HepG2 (cell line): ENCODE measurements around the gene DEDD2. TPM values are rescaled to one million over a fixed set of nuclear protein-coding genes. Genes with fewer than 3 reads are reported as not detected.

Source experiments
- ATAC-seq: fragments of 200-7000 bp; cut with Tn5 transposase; 3 replicates; pipeline ENCODE4 v1.9.1; 2020; ENCODE audit warnings: mild to moderate bottlenecking, moderate library complexity
- BruUV-seq: library from RNA; stranded (reverse); fragments of 400-500 nt; replicated peaks from 2 replicates; lab custom pipeline; 2021; lab: Mats Ljungman, UMichigan
- CTCF ChIA-PET: fragments of 300-600 bp; formaldehyde crosslinking; extraction: SDS; loops from one replicate; lab custom pipeline; 2021; ENCODE audit warnings: low total read pairs, inconsistent platforms, low intra/inter-chr PET ratio; lab: Yijun Ruan, JAX
- POLR2A ChIA-PET: fragments of 350-600 bp; sonication (Branson Sonifier 250); formaldehyde crosslinking; loops from one replicate; lab custom pipeline; 2020; ENCODE audit warnings: antibody characterized with exemption, inconsistent platforms; lab: Yijun Ruan, JAX
- DNase-seq: peaks from one replicate; pipeline ENCODE4 v3.0.0-alpha.2; 2015; ENCODE audit warnings: low spot score
- FAIRE-seq: peaks from 3 replicates; lab custom pipeline; 2011; peaks lifted over from hg19 to GRCh38; lab: Jason Lieb, UNC
- H2AFZ ChIP-seq: one replicate; pipeline ENCODE4 v1.6.1; 2011; ENCODE audit warnings: low read length, inconsistent platforms
- H3K27ac ChIP-seq: fragments of 300-600 bp; 3 replicates; pipeline ENCODE4 v1.8.0; 2011; ENCODE audit warnings: mixed run types, mild to moderate bottlenecking, mixed read lengths, low read length, inconsistent platforms; ENCODE audit not compliant: insufficient read depth; ENCODE audit errors: extremely low read length
- H3K27me3 ChIP-seq, 2 experiments: fragments of 200-600 bp in 1 of 2; 2 replicates in 1 of 2; 3 replicates in 1 of 2; pipeline versions ENCODE4 v1.6.0 to v1.8.0; 2011; ENCODE audit warnings: low read length in 2 of 2, mild to moderate bottlenecking in 2 of 2, moderate library complexity in 2 of 2, inconsistent platforms in 1 of 2; ENCODE audit not compliant: insufficient read depth in 2 of 2, control insufficient read depth in 1 of 2
- H3K36me3 ChIP-seq, 2 experiments: fragments of 200-600 bp in 1 of 2; replicated peaks in 1 of 2; 2 replicates in 1 of 2; 3 replicates in 1 of 2; pipeline versions ENCODE4 v1.5.1 to v1.8.0; 2011; ENCODE audit warnings: low read length in 2 of 2, inconsistent platforms in 1 of 2; ENCODE audit not compliant: insufficient read depth in 2 of 2, control insufficient read depth in 1 of 2
- H3K4me1 ChIP-seq: 2 replicates; pipeline ENCODE4 v1.5.1; 2012; ENCODE audit warnings: low read length, inconsistent platforms; ENCODE audit not compliant: insufficient read depth
- H3K4me2 ChIP-seq: 2 replicates; pipeline ENCODE4 v1.6.0; 2011; ENCODE audit warnings: low read depth, low read length, inconsistent platforms
- H3K4me3 ChIP-seq, 3 experiments: fragments of 200-600 bp in 1 of 3; sonication (generic), shearing (Covaris generic) in 1 of 3; replicated peaks in 1 of 3; 2 replicates each; pipeline ENCODE4 v1.5.1; 2011 to 2016; ENCODE audit warnings: low read length in 3 of 3, inconsistent platforms in 2 of 3, low read depth in 2 of 3, mild to moderate bottlenecking in 2 of 3, control low read depth in 1 of 3, mixed read lengths in 1 of 3; ENCODE audit not compliant: insufficient read depth in 1 of 3
- H3K79me2 ChIP-seq: one replicate; pipeline ENCODE4 v1.6.1; 2011; ENCODE audit warnings: low read length, inconsistent platforms; ENCODE audit not compliant: insufficient read depth
- H3K9ac ChIP-seq: 2 replicates; pipeline ENCODE4 v1.6.0; 2011; ENCODE audit warnings: mild to moderate bottlenecking, low read depth, low read length, inconsistent platforms; ENCODE audit not compliant: insufficient read depth
- H3K9me3 ChIP-seq: 2 replicates; pipeline ENCODE4 v1.5.1; 2012; ENCODE audit warnings: mild to moderate bottlenecking, low read length
- H4K20me1 ChIP-seq: 2 replicates; pipeline ENCODE4 v1.6.0; 2011; ENCODE audit warnings: inconsistent platforms, mild to moderate bottlenecking, low read length, moderate library complexity; ENCODE audit not compliant: insufficient read depth
- ELF3 ChIP-seq: IDR thresholded peaks from 2 replicates; pipeline ENCODE4 v1.6.1; 2016; ENCODE audit warnings: missing genetic modification reagents, missing compliant biosample characterization
- NFRKB ChIP-seq: fragments of 450-650 bp; IDR thresholded peaks from 2 replicates; pipeline ENCODE4 v1.6.1; 2017
- ZNF749 ChIP-seq: sonication (generic); formaldehyde crosslinking; IDR thresholded peaks from 2 replicates; pipeline ENCODE4 v1.8.0; 2022; ENCODE audit warnings: mild to moderate bottlenecking, missing genetic modification reagents, moderate library complexity, borderline replicate concordance
- WGBS: methylation state at CpG from one replicate; pipeline ENCODE4 v1.1.6; 2017; ENCODE audit warnings: low lambda C conversion rate; 5-methylcytosine and 5-hydroxymethylcytosine counted together
- in situ Hi-C: cut with HindIII; loops from 2 replicates; pipeline ENCODE4 v1.10.0; 2017; ENCODE audit warnings: low pct_unique_long_range_greater_than_20kb; ENCODE audit not compliant: extremely low pct_ligation_motif_present
- intact Hi-C: fragments of 100-400 bp; cut with micrococcal nuclease; formaldehyde crosslinking; loops from one replicate; pipeline ENCODE4 v1.10.0; 2022; ENCODE audit not compliant: unreplicated experiment
- polyA plus RNA-seq, 8 experiments: library from polyadenylated mRNA; depleted of rRNA in 3 of 8; stranded (reverse) in 7 of 8; unstranded in 1 of 8; fragments of >200 nt; fragmentation: Illumina TruSeq in 4 of 8; extraction: Trizol in 4 of 8; gene quantifications; 2 replicates each; pipeline versions ENCODE4 v1.2.1 to v1.2.3, GENCODE V29; 2011 to 2016; ENCODE audit warnings: low read depth in 4 of 8, missing spikeins in 1 of 8, mixed read lengths in 1 of 8; ENCODE audit not compliant: insufficient read depth in 1 of 8
- total RNA-seq, 5 experiments: library from RNA; depleted of rRNA; stranded (reverse); fragments of >200 nt; fragmentation: Illumina TruSeq; extraction: Trizol; gene quantifications; 2 replicates each; pipeline ENCODE4 v1.2.3, GENCODE V29; 2016; ENCODE audit warnings: low read depth in 1 of 5
- TF ChIP-seq, protein P1 (sequence below): sonication (generic); formaldehyde crosslinking; IDR thresholded peaks from 2 replicates; pipeline ENCODE4 v1.4.0; 2020; ENCODE audit warnings: mild to moderate bottlenecking, missing genetic modification reagents
- TF ChIP-seq, protein P2 (sequence below), 2 experiments: sonication (generic) in 1 of 2; formaldehyde crosslinking in 1 of 2; IDR thresholded peaks; 2 replicates each; pipeline versions ENCODE4 v1.4.0 to v1.6.1; 2016 to 2020; ENCODE audit warnings: borderline replicate concordance in 1 of 2, low read depth in 1 of 2, mild to moderate bottlenecking in 1 of 2, missing genetic modification reagents in 1 of 2
- TF ChIP-seq, protein P3 (sequence below): sonication (generic); formaldehyde crosslinking; IDR thresholded peaks from 2 replicates; pipeline ENCODE4 v1.4.0; 2020; ENCODE audit warnings: missing genetic modification reagents

DEDD2 gene
- total and polyA plus RNA-seq, 2 of the 13 experiments (the other 11 are each of a cell fraction or from before 2014, with no cell fraction given) = 19.2 to 24.7 TPM

DNA sequence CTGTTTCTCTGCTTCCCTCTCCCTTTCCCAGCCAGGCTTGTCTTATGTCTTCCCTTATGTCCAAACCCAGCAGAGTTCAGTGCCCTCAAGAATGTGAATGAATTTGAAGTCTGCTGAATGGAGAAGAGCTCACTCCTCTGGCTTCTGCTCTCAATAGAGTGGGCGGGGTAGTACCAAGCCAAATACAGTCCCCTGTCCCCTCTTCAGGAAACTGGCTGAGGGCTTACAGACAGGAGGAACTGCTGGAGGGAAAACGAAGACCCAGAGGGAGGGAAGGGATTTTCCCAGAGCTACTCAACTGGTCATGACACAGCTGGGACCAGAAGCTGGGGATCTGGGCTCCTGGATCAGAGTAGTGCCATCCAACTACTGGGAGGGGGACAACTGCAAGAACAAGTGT, 52.3 kb downstream of the DEDD2 start:
- H3K4me2 ChIP-seq = no peak overlapping the region
- H3K27me3 ChIP-seq = peaks cover 7 to 49% of the 10 kb centered on the region in 2 experiments; a peak in 3 of 5 replicates
- POLR2A ChIA-PET = no interaction called here
- H4K20me1 ChIP-seq = no peaks in the 10 kb centered on the region
- CTCF ChIA-PET = no interaction called here
- H3K4me3 ChIP-seq = no peak overlapping the region
- 0% methylated on average over 2 of the region's 2 CpGs for WGBS
- TF ChIP-seq ELF3 (no peak), NFRKB (no peak), ZNF749 (no peak)
- TF ChIP-seq, protein P1, sequence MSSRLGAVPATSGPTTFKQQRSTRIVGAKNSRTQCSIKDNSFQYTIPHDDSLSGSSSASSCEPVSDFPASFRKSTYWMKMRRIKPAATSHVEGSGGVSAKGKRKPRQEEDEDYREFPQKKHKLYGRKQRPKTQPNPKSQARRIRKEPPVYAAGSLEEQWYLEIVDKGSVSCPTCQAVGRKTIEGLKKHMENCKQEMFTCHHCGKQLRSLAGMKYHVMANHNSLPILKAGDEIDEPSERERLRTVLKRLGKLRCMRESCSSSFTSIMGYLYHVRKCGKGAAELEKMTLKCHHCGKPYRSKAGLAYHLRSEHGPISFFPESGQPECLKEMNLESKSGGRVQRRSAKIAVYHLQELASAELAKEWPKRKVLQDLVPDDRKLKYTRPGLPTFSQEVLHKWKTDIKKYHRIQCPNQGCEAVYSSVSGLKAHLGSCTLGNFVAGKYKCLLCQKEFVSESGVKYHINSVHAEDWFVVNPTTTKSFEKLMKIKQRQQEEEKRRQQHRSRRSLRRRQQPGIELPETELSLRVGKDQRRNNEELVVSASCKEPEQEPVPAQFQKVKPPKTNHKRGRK (CRISPR knock-in tag) = no peak
- TF ChIP-seq, protein P2, sequence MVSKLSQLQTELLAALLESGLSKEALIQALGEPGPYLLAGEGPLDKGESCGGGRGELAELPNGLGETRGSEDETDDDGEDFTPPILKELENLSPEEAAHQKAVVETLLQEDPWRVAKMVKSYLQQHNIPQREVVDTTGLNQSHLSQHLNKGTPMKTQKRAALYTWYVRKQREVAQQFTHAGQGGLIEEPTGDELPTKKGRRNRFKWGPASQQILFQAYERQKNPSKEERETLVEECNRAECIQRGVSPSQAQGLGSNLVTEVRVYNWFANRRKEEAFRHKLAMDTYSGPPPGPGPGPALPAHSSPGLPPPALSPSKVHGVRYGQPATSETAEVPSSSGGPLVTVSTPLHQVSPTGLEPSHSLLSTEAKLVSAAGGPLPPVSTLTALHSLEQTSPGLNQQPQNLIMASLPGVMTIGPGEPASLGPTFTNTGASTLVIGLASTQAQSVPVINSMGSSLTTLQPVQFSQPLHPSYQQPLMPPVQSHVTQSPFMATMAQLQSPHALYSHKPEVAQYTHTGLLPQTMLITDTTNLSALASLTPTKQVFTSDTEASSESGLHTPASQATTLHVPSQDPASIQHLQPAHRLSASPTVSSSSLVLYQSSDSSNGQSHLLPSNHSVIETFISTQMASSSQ (IDR thresholded peaks at IDR 0.05; ENCODE audit: low read depth) = no peak
- TF ChIP-seq, protein P2 (CRISPR knock-in tag; IDR thresholded peaks at IDR 0.05; ENCODE audit: borderline replicate concordance) = no peak
- TF ChIP-seq, protein P3, sequence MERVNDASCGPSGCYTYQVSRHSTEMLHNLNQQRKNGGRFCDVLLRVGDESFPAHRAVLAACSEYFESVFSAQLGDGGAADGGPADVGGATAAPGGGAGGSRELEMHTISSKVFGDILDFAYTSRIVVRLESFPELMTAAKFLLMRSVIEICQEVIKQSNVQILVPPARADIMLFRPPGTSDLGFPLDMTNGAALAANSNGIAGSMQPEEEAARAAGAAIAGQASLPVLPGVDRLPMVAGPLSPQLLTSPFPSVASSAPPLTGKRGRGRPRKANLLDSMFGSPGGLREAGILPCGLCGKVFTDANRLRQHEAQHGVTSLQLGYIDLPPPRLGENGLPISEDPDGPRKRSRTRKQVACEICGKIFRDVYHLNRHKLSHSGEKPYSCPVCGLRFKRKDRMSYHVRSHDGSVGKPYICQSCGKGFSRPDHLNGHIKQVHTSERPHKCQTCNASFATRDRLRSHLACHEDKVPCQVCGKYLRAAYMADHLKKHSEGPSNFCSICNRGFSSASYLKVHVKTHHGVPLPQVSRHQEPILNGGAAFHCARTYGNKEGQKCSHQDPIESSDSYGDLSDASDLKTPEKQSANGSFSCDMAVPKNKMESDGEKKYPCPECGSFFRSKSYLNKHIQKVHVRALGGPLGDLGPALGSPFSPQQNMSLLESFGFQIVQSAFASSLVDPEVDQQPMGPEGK (CRISPR knock-in tag) = no peak
- H3K79me2 ChIP-seq = no peaks in the 10 kb centered on the region
- no peak overlapping the region for H2AFZ ChIP-seq
- no peak overlapping the region for H3K9ac ChIP-seq
- FAIRE-seq (no peak), ATAC-seq (no peak), DNase-seq (no peak)
- no peaks in the 10 kb centered on the region for H3K4me1 ChIP-seq
- no peaks in the 10 kb centered on the region for H3K9me3 ChIP-seq
- intact Hi-C loops = no loop called here
- no TSS peak for BruUV-seq
- H3K36me3 ChIP-seq = no peaks in the 10 kb centered on the region
- no peak overlapping the region for H3K27ac ChIP-seq
- in situ Hi-C loops = no loop called here
